Measurements from ENCODE around the gene IGSF8.

DNA sequence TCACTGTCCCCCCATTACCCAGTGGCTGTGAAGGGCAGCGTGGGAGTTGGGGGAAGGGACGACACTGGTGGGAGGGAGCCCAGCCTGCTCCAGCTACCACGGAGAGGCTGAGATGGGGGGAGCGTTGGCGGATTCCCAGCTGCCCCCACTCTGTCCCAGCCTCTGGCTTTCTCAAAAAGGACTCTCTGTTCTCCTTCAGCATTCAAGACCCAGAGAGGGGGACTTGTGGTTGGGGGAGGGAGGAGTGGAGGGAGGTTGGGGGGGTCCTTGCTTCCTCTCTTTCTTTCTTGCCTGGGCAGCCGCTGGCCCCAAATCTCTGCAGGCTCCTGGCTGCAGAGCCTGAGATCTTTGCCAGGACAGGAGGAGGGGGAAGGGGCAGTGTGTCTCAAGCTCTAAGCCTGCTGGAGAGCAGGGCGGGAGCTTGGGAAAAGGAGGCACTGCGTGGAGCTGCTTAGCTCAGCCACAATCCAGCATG is 19.3 kb upstream of the IGSF8 start:
- TF ChIP-seq CTCF (IDR thresholded peaks at IDR 0.05) = no peak
- TF ChIP-seq POLR2A (IDR thresholded peaks at IDR 0.05) = no peak
